GM04503 (cell line): ENCODE measurements around the gene COL25A1.

Source experiments
- DNase-seq: peaks from one replicate; pipeline ENCODE4 v3.0.0-alpha.2; 2012; ENCODE audit warnings: low read depth

COL25A1 gene

DNA sequence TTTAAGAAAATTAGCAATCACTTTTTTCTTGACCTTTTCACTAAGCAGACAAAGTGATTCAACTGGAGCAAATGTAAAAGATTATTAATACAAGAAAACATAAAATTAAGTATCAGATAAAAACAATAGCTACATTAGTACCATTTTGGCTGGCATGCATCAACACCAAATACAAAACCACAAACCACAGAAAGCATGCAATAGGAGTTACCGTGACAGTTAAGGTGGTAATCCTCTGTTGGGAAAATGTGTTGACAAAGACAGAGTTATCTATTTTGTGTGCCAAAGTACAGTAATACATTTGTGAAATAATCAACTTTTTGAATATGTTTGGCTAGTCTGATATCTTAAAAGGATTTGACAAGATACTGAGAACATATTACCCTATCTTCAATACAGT, 449.8 kb downstream of the COL25A1 start:
- no peak for DNase-seq

DNA sequence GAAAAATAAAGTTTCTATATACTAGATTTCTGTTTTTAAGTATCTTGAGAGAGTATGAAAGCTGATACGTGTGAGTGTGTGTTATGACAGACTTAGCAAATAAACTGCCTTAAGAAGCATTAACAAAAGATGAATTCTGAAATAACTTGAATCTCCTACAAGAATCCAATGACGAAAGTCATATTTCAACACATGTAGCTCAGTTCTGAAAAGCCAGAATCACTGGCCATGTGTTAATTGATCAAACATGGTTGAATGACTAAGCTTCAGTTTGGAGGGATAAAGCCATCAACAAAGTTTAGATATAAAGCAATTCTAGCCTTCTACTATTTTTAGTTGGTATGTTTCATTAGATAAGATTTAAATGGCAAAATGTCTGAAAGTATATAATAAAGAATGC, 451.1 kb downstream of the COL25A1 start:
- DNase-seq, result no peak

DNA sequence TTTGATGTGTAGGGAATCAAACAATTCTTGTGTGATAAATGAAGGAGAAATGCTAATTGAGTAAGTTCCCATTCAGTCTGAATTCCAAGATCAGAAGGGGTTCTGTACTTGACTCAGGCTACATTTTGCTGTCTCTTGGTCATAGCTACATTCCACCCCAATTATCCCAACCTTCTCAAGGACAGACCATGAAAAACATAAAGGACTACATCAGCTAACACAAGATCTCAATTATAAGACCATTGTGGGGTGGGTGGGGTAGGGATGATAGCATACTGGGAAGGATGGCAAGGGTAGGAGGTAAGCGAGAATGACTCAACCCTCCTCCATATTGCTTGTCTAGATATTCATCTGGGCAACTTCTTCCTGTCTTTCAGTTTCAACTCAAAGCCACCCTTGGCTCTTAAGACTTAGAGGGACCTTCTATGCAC, 452.2 kb downstream of the COL25A1 start:
- no peak for DNase-seq

DNA sequence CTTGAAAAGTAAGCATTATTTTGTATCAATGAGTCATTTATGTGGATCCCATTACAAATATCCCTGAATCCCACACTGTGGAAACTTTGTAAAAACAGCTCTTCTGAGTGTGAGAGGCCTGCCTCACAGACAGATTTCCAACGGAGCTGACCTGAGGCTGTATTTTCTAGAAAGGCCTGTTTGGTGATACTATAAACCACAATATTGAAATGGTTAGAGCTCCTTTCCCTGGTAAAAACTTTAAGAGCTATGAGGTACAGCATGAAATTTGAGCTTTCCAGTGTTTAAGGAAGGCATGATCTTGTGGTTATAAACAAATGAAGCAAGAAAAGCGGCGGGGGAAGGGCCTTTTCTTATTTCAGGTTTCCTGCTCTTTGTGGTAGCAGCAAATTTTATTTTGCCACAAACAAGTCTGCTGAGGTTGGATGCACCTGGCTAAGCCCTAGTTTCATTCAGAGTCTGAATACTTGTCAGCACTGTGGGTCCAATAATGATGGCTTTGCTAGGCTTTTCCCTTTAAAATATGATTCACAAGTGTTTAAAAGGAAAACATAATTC, 452.8 kb downstream of the COL25A1 start:
- DNase-seq, result no peak

DNA sequence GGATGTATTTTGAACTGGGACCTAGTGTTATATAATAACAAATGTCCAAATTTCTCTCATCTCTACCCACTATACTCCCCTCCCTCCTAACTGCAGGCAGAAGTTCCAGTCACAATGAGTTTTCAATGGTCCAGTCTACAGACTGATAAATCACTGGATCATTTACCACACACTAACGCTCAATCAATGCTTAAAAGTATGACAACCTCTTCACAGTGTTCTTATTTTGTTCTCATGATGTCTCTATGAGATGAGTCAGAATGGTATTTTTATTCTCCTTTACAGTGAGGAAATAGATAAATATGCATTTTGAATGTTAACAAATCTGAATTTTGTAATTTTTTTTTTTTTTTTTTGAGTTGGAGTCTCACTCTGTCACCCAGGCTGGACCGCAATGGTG, 455.9 kb downstream of the COL25A1 start:
- no peak for DNase-seq

DNA sequence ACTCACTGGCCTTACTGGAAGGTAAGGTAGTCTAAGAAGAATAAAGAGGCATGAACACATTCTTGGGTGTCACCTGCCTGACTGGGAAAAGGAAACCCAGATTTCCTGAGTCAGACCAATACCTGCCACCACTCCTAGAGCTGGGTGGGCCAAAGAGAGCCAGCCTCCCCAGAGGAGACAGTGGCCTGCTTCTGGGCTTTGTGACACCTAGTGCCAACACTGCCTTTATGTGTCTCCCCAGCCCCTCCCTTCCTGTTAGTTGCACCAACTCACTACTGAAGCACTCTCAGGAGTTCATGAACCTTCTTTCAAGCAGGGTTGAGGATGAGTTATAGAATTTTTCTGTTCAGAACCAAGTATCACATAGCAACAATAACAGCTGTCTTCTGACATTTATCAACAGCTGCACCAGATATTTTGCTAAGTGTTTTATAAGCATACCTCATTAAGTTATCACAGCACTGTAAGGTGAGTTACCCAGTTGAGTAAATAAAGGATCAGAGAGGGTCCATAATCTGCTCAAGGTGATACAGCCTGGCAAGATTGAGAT, 462.0 kb downstream of the COL25A1 start:
- DNase-seq, result no peak

DNA sequence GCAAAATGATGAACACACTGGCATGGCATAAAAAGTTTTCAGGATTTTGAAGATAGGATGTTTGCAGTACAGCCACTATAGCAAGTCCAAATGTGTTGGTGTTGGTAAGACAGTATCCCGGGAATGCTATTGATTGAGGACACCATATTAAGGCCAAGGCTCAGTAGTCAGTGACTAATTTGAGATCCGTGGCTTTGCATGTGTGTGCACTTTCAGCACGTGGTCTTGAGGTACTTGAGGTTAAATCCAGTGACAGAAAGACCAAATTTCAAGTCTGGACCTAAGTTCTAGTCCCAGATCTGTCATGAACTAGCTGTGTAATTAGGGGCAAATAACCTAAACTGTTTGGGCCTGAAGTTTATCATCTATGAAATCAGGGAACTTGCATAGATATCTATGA, 463.1 kb downstream of the COL25A1 start:
- DNase-seq, result no peak

DNA sequence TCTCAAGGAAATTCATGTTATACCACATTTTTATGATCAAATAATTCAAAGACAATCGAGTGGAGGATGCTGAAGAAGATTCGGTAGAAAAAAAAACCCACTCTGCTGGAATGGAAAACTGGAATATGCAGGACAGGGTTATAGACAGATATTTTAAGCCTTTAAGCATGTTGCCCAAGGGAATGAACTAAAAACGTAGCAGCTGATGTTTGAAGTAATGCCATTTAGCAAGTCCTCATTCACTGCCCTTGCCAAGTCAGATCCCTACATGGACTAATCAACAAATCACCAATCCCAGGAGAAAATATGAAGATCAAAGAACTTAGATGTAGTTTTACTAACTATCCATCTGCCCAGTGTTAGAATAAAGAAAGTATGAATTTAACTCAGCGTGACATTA, 464.0 kb downstream of the COL25A1 start:
- DNase-seq, result no peak

DNA sequence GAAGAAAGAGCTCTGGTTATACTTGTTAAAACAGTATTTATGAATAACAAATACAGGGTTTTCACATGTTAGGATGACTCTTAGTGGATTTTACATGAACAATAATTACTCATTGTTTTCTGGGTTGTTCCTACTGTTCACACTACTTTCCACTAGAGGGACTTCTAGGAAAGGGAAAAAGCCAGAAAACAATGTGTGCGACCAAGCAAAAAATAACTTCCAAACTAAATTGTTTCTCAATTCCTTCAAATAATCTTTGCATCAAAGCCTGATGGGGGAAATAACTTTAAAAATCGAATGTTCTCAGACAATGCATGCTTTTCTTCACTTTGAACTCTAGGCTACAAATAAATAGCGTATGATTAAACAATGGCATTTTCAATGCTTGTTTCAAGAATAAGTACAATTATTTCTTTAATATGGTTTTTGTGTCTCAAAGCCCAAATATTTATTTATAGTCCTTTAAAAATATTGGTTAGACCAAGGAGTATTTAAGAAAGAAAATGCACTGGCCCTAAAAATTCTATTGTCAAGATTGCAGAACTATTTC, 467.5 kb downstream of the COL25A1 start:
- DNase-seq, result no peak

DNA sequence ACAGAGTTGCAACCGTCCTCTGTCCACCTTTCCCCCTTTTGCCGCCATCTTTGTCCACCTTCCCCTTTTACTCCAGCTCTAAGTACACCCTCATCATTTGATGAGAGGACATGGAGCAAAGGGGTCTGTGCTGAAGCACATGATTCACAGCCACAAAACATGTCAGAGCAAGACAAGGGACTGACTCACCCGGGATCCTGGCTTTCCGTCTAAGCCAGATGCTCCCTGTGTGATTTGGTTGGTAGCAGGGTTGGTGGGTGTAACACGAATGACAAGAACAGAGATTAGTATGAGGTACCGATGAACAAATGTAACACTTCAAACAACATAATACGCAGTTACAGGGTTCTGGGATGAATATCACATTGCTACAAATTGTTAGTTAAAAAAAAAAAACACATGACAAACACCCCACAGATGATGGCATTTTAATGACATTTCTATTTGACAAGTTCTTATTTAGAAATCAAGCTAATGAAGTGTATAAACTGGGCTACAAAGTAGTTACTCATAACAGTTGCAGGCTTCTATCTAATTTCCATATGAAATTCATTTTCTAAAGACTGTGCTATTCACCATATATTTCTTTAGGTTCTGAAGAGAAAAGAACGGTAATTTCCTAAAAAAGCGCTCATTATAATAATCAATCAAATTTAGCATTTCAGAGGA, 468.2 kb downstream of the COL25A1 start:
- DNase-seq, result no peak

DNA sequence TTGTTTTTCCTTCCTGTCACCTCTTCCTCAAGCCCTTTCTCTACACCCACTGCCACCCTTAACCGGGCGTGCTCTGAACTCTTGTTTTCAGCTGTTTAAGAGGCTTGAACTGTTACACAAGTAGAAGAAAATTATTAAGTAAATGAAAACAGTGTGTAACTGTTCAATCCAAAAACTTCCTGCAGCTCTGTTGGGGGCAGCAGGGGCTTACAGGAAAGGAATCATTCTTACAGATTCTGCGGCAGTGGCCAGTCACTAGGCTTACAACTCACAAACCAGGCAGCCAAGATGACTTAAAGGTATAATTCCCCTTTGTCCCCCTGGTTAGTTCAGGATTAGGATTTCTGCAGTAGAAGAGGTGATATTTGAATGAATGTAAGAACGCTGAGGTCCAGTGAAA, 469.4 kb downstream of the COL25A1 start:
- DNase-seq, result no peak

DNA sequence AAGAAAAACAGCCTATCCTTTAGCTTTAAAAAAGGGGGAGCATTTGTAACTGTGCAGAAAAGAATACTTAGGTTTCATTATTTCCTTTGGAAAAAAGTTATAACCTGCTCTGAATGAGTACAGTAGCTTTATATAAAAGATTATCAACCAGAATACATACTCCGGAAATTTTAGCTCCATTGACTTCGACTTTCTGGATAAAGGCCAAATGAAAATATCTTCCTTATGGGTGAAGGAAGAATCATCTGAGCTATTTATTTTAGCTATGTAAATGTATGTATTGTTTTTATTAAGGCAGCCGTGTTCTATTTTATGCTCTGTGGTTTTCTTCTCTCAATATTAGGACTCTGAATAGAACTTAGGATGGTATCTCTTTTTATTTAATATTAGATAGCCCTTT, 470.6 kb downstream of the COL25A1 start:
- no peak for DNase-seq

DNA sequence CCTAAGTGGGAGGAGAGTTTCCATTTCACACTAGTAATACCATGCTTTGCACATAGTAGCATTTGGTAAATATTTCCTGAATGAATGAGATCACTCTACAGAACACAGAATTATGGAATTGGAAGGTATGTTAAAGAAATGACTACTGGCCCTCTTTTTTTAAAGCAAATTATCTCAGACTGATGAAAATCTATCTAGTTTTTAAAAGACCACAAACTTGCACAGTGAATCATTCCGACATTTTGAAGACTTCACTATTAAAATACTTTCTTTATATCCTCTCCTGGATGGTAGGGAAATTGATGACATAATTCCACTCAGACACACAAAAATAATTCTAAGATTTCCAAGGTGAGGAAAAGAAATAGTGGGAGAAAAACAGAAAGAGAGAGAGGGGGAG, 471.2 kb downstream of the COL25A1 start:
- no peak for DNase-seq

DNA sequence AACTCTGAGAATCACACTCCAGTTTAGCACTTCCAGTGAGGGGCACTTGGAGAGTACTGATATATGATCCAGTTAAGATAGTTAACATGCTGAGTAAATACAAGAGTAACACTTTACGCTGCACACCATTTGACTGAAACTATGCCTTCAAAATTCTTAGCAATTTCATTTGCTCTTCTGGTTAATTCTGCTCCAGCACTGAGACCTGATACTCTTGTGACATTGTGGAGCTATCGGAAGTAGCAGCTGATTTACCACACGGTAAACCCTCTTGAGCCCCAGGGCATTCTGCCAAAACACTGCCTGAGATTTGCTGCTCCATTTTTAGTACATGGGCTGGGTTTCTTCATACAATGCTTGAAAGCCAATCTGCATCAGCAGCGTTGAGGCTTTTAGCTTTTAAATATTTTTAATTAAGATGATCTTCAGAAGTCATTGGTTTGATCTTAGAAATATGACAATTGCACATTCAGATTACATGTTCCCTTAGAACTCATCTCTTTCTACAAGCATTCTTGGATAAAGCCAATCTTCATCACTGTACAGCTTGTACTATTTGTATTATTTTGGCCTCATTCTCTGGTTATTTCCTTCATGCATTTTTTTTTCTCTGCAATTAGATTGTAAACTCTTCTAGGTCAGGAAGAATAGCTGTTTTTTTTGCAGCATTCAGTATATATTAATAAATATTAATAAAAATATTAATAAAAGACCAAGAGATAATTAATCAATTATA, 471.8 kb downstream of the COL25A1 start:
- no peak for DNase-seq

DNA sequence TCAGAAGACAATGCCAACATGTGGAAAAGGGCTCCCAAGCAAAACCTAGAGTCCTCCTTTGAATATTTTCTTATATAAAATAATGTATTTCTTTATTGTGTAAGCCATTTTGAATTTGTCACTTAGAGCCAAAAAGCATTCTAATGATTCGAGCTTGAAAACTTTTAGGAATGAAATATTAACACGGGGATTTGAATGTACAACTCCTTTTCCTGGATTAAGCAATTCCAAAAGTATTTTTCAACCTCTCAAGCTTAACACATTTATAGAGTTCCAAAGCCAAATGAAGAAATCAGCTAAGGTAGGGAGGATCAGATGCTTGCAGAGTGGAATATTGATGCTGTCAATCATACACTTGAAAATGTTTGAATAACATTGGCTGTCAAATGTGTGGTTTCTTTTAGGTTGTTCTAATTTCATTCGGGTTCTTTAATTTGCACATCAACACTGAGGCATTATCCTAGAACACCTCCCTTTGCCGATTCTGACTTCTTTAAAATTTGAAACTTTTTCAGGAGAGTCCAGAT, 472.4 kb downstream of the COL25A1 start:
- DNase-seq, result no peak

DNA sequence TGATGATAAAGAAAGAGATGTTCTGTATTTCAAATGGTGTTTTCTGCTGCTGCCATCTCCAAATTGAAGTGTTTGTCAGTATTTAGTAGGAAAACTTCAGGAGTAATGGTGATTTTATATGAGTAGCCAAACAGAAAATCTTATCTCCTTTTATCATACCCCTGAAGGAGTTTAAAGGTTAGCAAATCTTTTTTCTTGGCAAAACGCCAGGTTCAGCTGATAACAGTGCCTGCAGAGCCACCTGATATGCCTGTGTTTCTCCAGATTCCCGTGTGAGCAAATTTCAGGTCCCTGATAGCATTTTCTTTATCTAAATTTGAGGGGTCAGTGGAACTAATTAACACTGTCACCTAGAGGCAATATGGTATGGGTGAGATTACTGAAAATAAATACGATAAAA, 473.8 kb downstream of the COL25A1 start:
- no peak for DNase-seq

DNA sequence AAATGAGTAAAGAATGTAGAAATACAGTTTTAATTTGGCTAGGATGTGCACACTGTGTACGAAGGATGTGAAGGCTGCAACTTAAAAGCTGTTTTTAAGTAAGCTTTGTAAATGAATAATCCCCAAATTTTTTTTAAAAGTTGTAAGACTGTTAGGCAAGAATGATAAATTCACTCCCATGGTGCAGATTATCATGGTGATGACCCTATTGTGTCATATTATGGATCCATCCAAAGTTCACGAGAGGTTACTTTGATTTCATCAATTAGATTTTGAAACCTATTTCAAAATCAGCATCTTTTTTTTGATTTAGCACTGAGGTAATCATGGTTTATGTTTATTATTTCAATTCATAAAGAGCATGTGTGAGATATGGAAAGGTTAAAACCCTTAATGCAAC, 476.7 kb downstream of the COL25A1 start:
- DNase-seq, result no peak

DNA sequence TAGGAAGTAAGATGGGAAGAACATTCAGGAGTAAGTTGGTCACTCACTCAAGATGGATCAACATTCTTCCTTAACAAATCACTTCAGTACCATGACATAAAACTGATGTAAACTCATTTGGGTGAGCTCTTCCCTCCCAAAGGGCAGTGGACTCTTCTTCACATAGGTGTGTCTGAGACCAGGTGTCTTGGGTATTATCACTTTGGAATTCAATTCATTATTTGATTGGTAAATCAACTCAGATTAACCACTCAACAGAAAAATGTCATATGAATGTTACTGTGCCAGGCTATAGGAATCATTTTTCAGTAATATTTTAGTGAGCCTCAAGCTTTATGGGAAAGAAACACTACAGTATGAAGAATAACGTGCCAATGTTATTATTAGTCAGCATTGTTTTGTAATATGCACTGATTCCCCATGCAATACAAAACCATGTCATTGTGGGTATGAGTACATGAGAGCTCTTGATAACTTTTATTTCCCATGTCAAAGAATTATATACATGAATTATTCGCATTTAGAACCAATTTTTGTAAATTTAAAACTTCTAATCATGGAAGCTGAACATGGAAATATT, 481.0 kb downstream of the COL25A1 start:
- DNase-seq, result no peak

DNA sequence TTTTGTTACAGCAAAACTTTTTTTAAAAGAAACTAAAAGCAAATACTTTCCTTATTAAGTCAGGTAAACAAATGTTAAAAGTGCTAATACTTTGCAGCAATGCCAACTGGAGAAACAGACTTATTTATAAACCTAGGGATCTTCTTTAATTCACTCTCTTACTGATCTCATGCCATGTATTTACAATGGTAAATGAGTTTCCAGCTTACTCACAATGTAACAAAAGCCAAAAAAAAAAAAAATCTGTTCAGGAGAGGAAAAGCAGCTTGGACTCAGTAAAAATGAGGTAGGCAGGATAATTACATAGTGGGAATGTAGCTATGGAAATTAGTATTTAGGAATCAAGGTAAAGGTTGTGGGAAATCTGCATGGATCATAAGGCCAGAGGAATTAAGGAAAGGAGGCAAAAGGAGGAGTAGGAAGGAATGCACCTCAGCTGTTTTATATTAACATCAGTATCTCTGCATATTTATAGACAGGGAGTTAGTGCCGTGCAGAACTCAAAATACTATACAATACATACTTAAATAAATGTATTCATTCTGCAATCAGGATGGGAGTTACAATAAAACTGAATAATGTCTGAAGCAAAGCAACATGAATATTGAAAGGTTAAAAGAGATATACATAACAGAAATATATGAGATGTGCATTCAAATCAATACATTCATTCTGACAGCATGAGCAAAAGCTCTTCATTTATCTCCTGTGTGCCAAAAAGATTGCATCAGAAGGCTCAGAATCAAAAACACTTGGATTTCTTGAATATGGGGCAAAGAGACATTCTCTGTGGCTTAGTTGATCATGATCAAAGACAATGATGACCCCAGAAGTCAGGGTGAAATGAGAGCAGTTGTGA, 481.7 kb downstream of the COL25A1 start:
- DNase-seq, result no peak

DNA sequence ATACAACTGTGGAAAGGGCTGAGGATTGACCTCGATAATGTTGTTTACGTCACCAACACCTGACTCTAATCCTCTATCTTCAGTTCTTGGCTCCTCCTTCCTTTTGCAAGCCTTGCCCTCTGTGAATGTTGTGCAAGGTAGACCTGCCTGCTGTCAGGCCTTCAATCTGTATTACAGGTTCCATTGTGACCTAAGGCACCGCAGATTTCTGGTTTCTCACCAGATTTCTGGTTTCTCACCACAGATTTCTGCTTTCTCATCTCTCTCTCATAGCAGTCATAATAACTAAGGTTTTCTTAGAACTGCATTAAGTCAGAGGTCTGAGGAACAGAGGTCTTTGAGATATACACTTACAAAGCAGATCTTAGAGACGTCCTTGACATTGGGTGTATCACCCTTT, 488.1 kb downstream of the COL25A1 start:
- no peak for DNase-seq

DNA sequence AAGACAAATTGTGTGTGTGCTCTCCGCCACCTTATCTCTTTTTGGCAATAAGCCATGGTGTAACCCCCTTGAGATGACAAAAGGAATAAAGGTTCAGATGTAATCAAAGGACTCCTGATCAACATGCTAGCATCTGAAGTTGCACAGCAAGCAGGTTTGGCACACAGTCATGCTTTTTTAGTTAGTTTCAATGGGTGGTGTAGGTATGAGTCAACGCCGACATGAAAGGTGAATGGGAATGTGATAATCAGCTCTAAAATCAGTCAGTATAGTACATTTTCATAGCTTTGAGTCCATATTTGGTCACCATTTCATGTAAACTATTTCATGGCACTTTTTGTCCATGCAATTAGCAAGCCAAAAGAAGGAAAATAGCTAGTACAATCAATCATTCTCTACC, 489.2 kb downstream of the COL25A1 start:
- no peak for DNase-seq
